HG02571 (cell line): ENCODE results near the gene PRKCB.
"Not testable (repeated sequence)": the region's sequence is repeated elsewhere in the genome, so short reads cannot be mapped to it uniquely, and the experiment has no call there.

Experiments
- ATAC-seq: cut with Tn5 transposase; IDR thresholded peaks from one replicate; pipeline ENCODE4 v1.9.1; 2021; ENCODE audit warnings: mild to moderate bottlenecking, moderate library complexity; ENCODE audit not compliant: unreplicated experiment

The PRKCB gene

DNA sequence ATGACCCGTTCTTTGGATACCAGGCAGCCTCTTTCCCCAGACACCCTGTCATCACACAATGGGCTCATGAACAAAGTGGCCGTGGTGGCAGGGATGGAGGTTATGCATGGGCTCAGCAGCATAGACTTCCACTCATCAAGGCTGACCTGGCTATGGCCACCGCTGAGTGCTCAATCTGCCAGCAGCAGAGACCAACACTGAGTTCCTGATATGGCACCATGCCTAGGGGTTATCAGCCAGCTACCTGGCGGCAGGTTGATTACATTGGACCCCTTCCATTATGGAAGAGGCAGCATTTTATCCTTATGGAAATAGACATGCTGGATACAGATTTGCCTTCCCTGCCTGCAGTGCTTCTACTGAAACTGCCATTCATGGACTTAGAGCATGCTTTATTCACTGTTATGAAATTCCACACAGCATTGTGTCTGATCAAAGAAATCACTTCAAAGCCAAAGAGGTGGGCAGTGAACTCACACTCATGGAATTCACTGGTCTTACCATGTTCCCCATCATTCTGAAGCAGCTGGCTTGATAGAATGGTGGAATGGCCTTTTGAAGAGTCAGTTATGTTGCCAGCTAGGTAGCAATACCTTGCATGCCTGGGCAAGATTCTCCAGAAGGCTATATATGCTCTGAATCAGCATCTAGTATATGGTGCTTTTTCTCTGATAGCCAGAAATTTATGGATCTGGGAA is 160.6 kb downstream of the PRKCB start:
- no peak for ATAC-seq

DNA sequence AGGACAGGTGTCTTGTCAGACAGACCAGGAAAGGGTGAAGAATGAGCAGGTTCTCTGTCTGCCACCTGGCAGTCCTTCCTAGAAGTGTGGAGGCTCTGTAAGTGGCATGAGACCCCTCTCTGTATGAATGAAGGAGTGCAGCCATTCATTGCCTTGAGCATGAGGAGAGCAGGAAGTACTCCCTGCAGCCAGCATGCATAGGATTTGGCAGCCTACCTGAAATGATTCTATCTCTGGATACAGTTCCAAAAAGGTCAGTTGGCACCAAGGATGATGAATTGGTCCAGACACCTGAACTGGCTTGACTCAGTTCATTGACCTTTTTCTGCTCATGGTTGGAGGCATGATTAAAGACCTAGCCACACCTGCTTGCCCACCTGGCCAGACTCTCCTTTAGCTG is 163.0 kb downstream of the PRKCB start:
- no peak for ATAC-seq

GRCh38 chr16:23999663-24000062 is 163.9 kb downstream of the PRKCB start:
- ATAC-seq, result peak; percentile 79

- no peak for ATAC-seq
These were observed 165.9 kb downstream of the PRKCB start for GRCh38 chr16:24001710-24002109.

DNA sequence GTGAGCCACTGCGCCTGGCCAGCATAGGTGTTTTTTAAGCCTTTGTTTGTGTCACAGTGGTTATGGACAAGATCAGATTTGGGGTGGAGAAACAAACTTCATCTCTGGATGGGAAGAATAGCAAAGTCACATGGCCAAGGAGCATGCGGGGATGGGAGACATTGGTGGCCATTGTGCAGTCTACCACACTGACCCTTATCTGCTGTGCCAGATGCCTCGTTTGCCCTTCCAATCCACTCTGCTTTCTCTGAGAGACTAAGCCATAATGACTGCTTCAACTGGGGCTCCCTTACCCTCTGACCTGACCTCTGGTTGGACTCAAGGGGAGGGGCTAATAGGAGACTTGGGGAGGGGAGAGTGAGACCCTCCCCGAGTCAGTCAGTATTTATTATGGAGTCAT is 166.8 kb downstream of the PRKCB start:
- no peak for ATAC-seq

DNA sequence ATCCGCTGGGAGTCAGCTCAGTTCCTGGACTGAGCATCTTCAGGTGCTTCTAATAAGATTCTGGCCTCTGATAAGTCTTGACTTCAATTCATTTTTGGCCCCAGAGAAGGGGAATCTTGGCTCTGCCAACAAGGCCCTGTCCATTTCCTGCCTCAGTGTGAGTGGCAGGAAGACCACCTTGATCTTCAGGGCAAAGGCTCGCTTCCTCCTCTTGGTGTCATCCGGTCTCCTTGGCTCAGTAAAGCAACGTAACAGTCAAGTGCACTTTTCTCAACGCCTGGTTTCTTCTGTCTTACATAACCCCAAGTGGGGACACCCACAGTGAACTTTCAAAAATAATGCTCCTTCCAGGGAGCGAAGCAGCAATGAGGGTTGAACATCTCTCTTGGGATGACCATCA is 169.8 kb downstream of the PRKCB start:
- ATAC-seq, result no peak

DNA sequence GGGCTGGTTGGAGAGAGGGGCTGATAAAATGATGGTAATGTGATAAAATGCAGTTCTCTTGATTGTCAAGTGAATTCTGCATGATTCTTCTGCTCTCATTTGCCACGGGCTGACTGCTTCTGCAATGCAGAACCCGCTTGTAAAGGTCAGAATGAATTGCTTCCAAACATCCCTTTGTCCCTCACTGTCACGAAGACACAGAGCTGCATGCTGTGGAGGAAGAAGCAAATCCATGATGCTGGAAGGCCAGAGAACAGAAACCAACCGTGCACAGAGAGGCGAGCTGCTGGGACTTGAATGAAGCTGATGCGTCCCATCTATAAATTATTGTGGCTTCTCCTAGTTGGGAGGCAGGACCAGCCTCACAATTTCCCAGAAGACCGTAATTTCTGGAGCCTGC is 171.6 kb downstream of the PRKCB start:
- no peak for ATAC-seq

GRCh38 chr16:24007934-24008333 is 172.2 kb downstream of the PRKCB start:
- ATAC-seq, result no peak

DNA sequence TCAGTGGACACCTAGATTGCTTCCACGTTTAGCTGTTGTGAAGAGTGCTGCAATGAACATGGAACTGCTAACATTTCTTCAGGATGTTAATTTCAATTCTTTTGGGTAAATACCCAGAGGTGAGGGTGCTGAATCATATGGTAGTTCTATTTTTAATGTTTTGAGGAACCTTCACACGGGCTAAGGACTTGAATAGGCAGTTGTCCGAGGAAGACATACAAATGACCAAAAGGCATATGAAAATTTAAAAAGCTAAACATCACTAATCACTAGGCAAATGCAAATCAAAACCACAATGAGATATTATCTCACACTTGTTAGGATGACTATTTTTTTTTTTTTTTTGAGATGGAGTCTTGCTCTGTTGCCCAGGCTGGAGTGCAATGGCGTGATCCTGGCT is 173.3 kb downstream of the PRKCB start:
- no peak for ATAC-seq

DNA sequence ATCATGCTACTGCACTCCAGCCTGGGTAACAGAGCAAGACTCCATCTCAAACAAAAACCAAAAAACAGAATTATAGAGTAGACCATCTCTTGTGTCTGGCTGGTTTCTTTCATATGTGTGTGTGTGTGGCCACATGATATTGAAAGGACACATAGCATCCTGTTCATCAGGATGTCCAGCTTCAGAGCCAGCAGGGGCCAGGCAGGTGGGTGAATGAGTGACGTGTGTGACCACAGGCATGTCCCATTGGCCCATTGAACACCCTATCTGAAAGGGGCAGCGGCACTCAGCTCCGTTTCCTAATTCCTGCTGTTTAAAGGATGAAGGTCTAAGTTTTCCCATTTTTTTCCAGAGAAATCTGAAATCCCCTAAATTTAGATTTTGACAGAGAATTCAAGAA is 174.2 kb downstream of the PRKCB start:
- ATAC-seq, result no peak

DNA sequence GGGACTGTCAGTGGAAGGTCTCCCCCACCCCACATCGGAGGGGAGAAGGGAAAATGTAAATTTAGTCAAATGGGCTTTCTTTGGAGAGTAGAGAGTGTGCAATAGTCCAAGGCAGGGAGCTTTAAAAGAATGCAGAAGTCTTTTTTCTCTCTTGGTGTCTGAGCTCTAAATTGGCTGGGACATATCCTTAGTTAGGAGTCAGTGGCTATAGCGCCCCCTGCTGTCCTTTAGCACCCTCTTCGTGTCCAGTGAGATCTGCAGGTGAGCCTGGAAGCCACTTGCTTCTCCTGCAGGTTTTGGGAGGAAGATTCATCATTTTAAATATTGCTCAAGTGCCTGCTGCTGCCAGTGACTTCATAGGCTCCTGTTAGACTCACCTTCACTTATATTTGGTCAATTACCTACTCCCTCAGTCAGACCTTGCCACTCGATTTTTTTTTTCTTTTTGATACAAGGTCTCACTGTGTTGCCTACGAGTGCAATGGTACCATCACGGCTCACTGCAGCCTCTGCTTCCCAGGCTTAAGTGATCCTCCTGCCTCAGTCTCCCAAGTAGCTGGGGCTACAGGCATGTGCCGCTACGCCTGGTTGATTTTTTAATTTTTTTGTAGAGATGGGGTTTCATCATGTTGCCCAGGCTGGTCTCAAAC is 174.8 kb downstream of the PRKCB start:
- peak; percentile 39 for ATAC-seq

- no peak for ATAC-seq
These were observed 175.5 kb downstream of the PRKCB start for GRCh38 chr16:24011237-24011636.

DNA sequence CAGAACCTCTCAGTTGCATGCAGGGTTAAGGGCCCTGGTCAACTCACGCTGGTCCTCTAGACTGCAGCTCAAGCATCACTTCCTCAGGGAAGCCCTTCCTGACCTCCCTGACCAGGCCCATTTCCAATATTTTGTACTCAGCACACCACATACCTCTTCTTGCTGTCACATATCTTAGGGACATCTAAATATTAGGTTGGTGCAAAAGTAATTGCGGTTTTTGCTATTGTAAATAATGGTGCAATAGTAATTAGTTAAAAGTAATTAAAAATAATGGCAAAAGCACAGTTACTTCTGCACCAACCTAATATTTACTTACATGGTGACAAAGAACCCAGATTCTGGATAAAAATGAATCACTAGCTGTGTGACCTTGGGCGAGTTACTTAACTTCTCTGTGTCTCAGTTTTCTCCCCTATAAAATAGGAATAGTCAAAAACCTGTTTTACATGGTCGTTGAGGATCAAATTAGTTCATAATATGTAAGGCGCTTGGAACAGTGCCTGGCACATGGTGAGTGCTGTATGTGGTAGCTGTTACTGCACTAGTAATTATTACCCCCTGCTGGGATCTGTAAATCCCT is 177.4 kb downstream of the PRKCB start:
- ATAC-seq, result no peak

DNA sequence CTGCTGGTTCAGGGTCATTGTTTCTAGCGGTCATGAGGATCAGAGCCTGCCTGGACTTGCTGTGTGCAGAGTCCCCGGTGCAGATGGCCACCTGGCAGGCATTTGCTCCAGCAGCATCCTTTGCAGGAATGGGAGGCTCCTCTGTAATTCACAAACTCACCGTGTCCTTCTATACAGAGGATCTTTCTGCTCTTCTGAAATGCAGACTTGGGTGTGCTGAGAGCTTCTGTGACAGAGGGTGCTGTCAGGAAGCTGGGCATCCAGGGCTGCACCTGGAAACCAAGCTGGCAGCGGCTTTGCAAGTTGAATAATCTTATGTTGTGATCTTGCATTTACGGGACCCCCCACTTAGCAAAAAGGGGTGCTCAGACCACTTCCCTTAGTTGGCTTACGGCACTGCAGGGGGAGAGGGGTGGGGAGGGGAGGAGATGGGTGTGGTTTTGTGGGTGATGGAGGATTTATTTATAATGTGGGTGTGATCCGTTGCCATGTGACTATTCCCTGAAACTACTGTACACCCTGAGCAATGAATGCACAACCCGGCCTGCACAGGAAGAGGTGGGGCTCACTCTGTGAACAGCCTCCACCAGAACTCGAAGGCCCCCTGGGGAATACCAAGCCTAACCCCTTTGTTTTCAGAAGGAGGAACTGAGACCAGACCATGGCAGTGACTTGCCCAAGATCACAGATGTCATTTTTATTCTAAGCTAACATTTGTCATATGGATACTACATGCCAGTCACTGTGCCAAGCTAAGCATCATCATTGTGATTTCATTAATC is 178.3 kb downstream of the PRKCB start:
- peak; percentile 88 for ATAC-seq

- not testable (repeated sequence) for ATAC-seq
These were observed 179.2 kb downstream of the PRKCB start for GRCh38 chr16:24014955-24015354.

- no peak for ATAC-seq
These were observed 180.1 kb downstream of the PRKCB start for GRCh38 chr16:24015923-24016322.

GRCh38 chr16:24018485-24018884 is 182.7 kb downstream of the PRKCB start:
- ATAC-seq, result no peak

- no peak for ATAC-seq
These were observed 187.0 kb downstream of the PRKCB start for GRCh38 chr16:24022797-24023196.

DNA sequence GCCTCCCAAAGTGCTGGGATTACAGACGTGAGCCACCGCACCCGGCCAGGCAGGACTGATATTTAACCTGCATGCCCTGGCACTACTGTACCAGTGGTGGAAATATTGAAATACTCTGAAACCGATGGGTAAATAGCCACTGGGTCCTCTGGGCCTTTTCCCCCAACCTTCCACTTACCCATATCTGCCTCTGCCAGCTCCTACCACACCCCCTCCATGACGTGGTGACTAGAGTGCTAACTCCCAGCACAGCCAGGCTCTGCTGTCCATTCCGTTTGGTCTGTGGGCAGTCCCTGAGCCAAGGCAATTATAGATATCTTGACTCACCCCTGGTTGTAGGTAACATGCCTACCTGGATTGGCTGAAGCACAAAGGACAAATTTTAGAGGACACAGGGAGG is 187.8 kb downstream of the PRKCB start:
- ATAC-seq, result no peak

DNA sequence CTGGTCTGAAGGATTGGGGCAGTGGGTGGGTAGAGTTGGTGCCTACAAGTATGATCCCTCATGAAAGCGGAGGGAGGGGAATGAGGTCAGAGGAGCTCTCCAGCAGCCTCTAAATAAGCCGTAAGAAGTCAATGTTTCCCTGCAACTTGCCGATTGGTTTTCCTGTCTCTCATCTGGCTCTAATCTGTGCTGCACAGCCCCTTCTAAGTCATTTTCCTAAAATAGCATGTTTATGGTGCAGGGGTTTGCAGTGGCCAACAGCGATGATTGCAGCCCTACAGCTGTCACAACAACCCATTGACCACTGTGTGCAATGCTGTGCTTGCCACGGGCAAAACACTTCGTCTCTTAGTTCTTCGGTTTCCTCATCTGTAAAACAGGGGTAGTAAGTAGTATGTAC is 189.2 kb downstream of the PRKCB start:
- ATAC-seq, result no peak

GRCh38 chr16:24027466-24027865 is 191.7 kb downstream of the PRKCB start:
- ATAC-seq, result no peak

DNA sequence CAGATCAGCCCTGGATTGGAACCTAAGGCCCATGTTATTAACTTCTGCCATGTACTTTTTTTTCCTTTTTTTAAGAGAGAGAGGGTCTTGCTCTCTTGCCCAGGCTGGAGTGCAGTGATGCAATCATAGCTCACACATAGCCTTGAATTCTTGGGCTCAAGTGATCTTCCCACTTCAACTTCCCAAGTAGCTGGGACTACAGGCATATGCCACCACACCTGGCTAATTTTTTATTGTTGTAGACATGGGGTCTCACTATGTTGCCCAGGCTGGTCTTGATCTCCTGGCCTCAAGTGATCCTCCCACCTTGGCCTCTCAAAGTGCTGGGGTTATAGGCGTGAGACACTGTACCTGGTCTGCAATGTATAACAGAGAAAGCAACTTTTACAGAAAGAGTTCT is 194.1 kb downstream of the PRKCB start:
- not testable (repeated sequence) for ATAC-seq
